ENCODE data around the gene FPGS.
"Not testable (repeated sequence)": the region's sequence is repeated elsewhere in the genome, so short reads cannot be mapped to it uniquely, and the experiment has no call there.

DNA sequence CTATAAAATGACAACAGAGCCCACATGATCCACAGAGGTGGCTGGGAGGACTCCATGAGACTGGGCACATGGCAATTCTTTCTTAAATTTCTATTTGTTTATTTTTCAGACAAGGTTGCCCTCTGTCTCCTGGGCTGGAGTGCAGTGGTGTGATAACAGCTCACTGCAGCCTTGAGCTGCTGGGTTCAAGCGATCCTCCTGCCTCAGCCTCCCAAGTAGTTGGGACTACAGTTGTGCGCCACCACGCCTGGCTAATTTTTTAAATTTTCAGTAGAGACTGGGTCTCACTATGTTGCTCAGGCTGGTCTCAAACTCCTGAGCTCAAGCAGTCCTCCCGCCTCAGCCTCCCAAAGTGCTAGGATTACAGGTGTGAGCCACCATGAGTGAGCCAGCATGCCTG is 42.9 kb downstream of the FPGS start:
- TF ChIP-seq, protein P1, sequence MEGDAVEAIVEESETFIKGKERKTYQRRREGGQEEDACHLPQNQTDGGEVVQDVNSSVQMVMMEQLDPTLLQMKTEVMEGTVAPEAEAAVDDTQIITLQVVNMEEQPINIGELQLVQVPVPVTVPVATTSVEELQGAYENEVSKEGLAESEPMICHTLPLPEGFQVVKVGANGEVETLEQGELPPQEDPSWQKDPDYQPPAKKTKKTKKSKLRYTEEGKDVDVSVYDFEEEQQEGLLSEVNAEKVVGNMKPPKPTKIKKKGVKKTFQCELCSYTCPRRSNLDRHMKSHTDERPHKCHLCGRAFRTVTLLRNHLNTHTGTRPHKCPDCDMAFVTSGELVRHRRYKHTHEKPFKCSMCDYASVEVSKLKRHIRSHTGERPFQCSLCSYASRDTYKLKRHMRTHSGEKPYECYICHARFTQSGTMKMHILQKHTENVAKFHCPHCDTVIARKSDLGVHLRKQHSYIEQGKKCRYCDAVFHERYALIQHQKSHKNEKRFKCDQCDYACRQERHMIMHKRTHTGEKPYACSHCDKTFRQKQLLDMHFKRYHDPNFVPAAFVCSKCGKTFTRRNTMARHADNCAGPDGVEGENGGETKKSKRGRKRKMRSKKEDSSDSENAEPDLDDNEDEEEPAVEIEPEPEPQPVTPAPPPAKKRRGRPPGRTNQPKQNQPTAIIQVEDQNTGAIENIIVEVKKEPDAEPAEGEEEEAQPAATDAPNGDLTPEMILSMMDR (IDR thresholded peaks at IDR 0.05), result not testable (repeated sequence)
- TF ChIP-seq POLR2A (IDR thresholded peaks at IDR 0.05), result not testable (repeated sequence)

Data from testis (tissue), 2 donors.